ENCODE results near the gene XKR8. TPM values are rescaled to one million over a fixed set of nuclear protein-coding genes. Genes with fewer than 3 reads are reported as not detected.
A peak's percentile ranks its signal among the peaks of the same experiment; 100 is the strongest.

Gene XKR8
- total RNA-seq, 1 donor from 2014 or later, result 17.0 TPM

- H3K27me3 Mint-ChIP-seq, result no peaks in the 10 kb centered on the region
- peaks cover 4% of the 10 kb centered on the region for H3K4me1 Mint-ChIP-seq (ENCODE audit: low read depth)
- peaks cover 14% of the 10 kb centered on the region for H3K36me3 Mint-ChIP-seq (ENCODE audit: insufficient read depth)
- H3K4me3 Mint-ChIP-seq (ENCODE audit: low read depth), result no peak overlapping the region
- DNase-seq (ENCODE audit: low spot score, unreplicated experiment), result no peak
- no peak overlapping the region for H3K27ac Mint-ChIP-seq
- TF ChIP-seq CTCF (IDR thresholded peaks at IDR 0.05; ENCODE audit: unreplicated experiment), result no peak
- no peaks in the 10 kb centered on the region for H3K9me3 Mint-ChIP-seq (ENCODE audit: low read depth)
Measured at GRCh38 chr1:27968692-27969091, 8.9 kb downstream of the XKR8 start.

- no peaks in the 10 kb centered on the region for H3K9me3 Mint-ChIP-seq (ENCODE audit: low read depth)
- peak overlapping the region; percentile 29 for H3K27ac Mint-ChIP-seq
- no peaks in the 10 kb centered on the region for H3K4me1 Mint-ChIP-seq (ENCODE audit: low read depth)
- no peak for TF ChIP-seq CTCF (IDR thresholded peaks at IDR 0.05; ENCODE audit: unreplicated experiment)
- H3K36me3 Mint-ChIP-seq (ENCODE audit: insufficient read depth), result peaks cover 14% of the 10 kb centered on the region
- H3K27me3 Mint-ChIP-seq, result no peaks in the 10 kb centered on the region
- H3K4me3 Mint-ChIP-seq (ENCODE audit: low read depth), result no peak overlapping the region
- no peak for DNase-seq (ENCODE audit: low spot score, unreplicated experiment)
Measured at GRCh38 chr1:27970401-27970800, 10.6 kb downstream of the XKR8 start.

GRCh38 chr1:27971674-27972073 is 11.9 kb downstream of the XKR8 start:
- Mint-ChIP-seq H3K27ac (peak overlapping the region; percentile 71), H3K4me3 (ENCODE audit: low read depth) (no peak overlapping the region), H3K27me3 (no peaks in the 10 kb centered on the region), H3K4me1 (ENCODE audit: low read depth) (no peaks in the 10 kb centered on the region), H3K36me3 (ENCODE audit: insufficient read depth) (peaks cover 13% of the 10 kb centered on the region), H3K9me3 (ENCODE audit: low read depth) (no peaks in the 10 kb centered on the region)
- DNase-seq (ENCODE audit: low spot score, unreplicated experiment), result no peak
- no peak for TF ChIP-seq CTCF (IDR thresholded peaks at IDR 0.05; ENCODE audit: unreplicated experiment)

- Mint-ChIP-seq H3K27me3 (no peaks in the 10 kb centered on the region), H3K4me1 (ENCODE audit: low read depth) (no peaks in the 10 kb centered on the region), H3K36me3 (ENCODE audit: insufficient read depth) (peaks cover 15% of the 10 kb centered on the region), H3K4me3 (ENCODE audit: low read depth) (no peak overlapping the region), H3K9me3 (ENCODE audit: low read depth) (no peaks in the 10 kb centered on the region), H3K27ac (no peak overlapping the region)
- no peak for TF ChIP-seq CTCF (IDR thresholded peaks at IDR 0.05; ENCODE audit: unreplicated experiment)
- no peak for DNase-seq (ENCODE audit: low spot score, unreplicated experiment)
Measured at GRCh38 chr1:27972141-27972540, 12.4 kb downstream of the XKR8 start.

GRCh38 chr1:27973771-27974416 is 14.1 kb downstream of the XKR8 start:
- no peaks in the 10 kb centered on the region for H3K9me3 Mint-ChIP-seq (ENCODE audit: low read depth)
- H3K4me1 Mint-ChIP-seq (ENCODE audit: low read depth), result no peaks in the 10 kb centered on the region
- DNase-seq (ENCODE audit: low spot score, unreplicated experiment), result no peak
- no peak overlapping the region for H3K27ac Mint-ChIP-seq
- H3K36me3 Mint-ChIP-seq (ENCODE audit: insufficient read depth), result peaks cover 16% of the 10 kb centered on the region
- no peaks in the 10 kb centered on the region for H3K27me3 Mint-ChIP-seq
- no peak overlapping the region for H3K4me3 Mint-ChIP-seq (ENCODE audit: low read depth)
- TF ChIP-seq CTCF (IDR thresholded peaks at IDR 0.05; ENCODE audit: unreplicated experiment), result no peak

Data from progenitor cell of endocrine pancreas (in vitro differentiated cells).